ENCODE results near the gene GREB1. TPM values are rescaled to one million over a fixed set of nuclear protein-coding genes. Genes with fewer than 3 reads are reported as not detected.

Gene GREB1
- total RNA-seq, 1 experiment from 2014 or later, result 0.90 TPM

- H3K9me3 Mint-ChIP-seq (ENCODE audit: low read depth, unreplicated experiment), result no peaks in the 10 kb centered on the region
- H3K4me1 Mint-ChIP-seq (ENCODE audit: low read depth, unreplicated experiment), result no peaks in the 10 kb centered on the region
- no peak for TF ChIP-seq CTCF (IDR thresholded peaks at IDR 0.05; ENCODE audit: unreplicated experiment)
- no TSS peak for BruUV-seq (replicated peaks)
- H3K36me3 Mint-ChIP-seq (ENCODE audit: insufficient read depth, unreplicated experiment), result peaks cover 5% of the 10 kb centered on the region
- no peak overlapping the region for H3K4me3 Mint-ChIP-seq (ENCODE audit: low read depth, unreplicated experiment)
- DNase-seq, result no peak
- intact Hi-C loops (cut with micrococcal nuclease; ENCODE audit: unreplicated experiment), result no loop called here
- CTCF ChIA-PET, result no interaction called here
- peaks cover 36% of the 10 kb centered on the region for H3K27me3 Mint-ChIP-seq (ENCODE audit: unreplicated experiment)
- no peak overlapping the region for H3K27ac Mint-ChIP-seq (ENCODE audit: unreplicated experiment)
Observed at GRCh38 chr2:11596801-11597200, 63.0 kb downstream of the GREB1 start.

GRCh38 chr2:11597538-11598225 lies 63.8 kb downstream of the GREB1 start:
- no peak overlapping the region for H3K4me3 Mint-ChIP-seq (ENCODE audit: low read depth, unreplicated experiment)
- peaks cover 45% of the 10 kb centered on the region for H3K27me3 Mint-ChIP-seq (ENCODE audit: unreplicated experiment)
- BruUV-seq (replicated peaks), result no TSS peak
- DNase-seq, result no peak
- TF ChIP-seq CTCF (IDR thresholded peaks at IDR 0.05; ENCODE audit: unreplicated experiment), result no peak
- CTCF ChIA-PET, result interaction anchor here (1.2 kb wide), 1 partner anchor 15 kb away, joined by 4 read pairs; no protein-coding TSS in a partner anchor
- intact Hi-C loops (cut with micrococcal nuclease; ENCODE audit: unreplicated experiment), result no loop called here
- no peaks in the 10 kb centered on the region for H3K9me3 Mint-ChIP-seq (ENCODE audit: low read depth, unreplicated experiment)
- no peaks in the 10 kb centered on the region for H3K4me1 Mint-ChIP-seq (ENCODE audit: low read depth, unreplicated experiment)
- peaks cover 5% of the 10 kb centered on the region for H3K36me3 Mint-ChIP-seq (ENCODE audit: insufficient read depth, unreplicated experiment)
- H3K27ac Mint-ChIP-seq (ENCODE audit: unreplicated experiment), result no peak overlapping the region

- Mint-ChIP-seq H3K27ac (ENCODE audit: unreplicated experiment) (no peak overlapping the region), H3K4me3 (ENCODE audit: low read depth, unreplicated experiment) (no peak overlapping the region), H3K36me3 (ENCODE audit: insufficient read depth, unreplicated experiment) (peaks cover 5% of the 10 kb centered on the region), H3K27me3 (ENCODE audit: unreplicated experiment) (peaks cover 51% of the 10 kb centered on the region), H3K4me1 (ENCODE audit: low read depth, unreplicated experiment) (no peaks in the 10 kb centered on the region), H3K9me3 (ENCODE audit: low read depth, unreplicated experiment) (no peaks in the 10 kb centered on the region)
- CTCF ChIA-PET, result interaction anchor here (1.2 kb wide), 1 partner anchor 16 kb away, joined by 4 read pairs; no protein-coding TSS in a partner anchor
- TF ChIP-seq CTCF (IDR thresholded peaks at IDR 0.05; ENCODE audit: unreplicated experiment), result no peak
- BruUV-seq (replicated peaks), result no TSS peak
- intact Hi-C loops (cut with micrococcal nuclease; ENCODE audit: unreplicated experiment), result no loop called here
- DNase-seq, result no peak
Observed at GRCh38 chr2:11598228-11598731, 64.4 kb downstream of the GREB1 start.

- Mint-ChIP-seq H3K27ac (ENCODE audit: unreplicated experiment) (no peak overlapping the region), H3K4me1 (ENCODE audit: low read depth, unreplicated experiment) (no peaks in the 10 kb centered on the region), H3K27me3 (ENCODE audit: unreplicated experiment) (peaks cover 35% of the 10 kb centered on the region), H3K9me3 (ENCODE audit: low read depth, unreplicated experiment) (no peaks in the 10 kb centered on the region), H3K4me3 (ENCODE audit: low read depth, unreplicated experiment) (no peak overlapping the region), H3K36me3 (ENCODE audit: insufficient read depth, unreplicated experiment) (no peaks in the 10 kb centered on the region)
- intact Hi-C loops (cut with micrococcal nuclease; ENCODE audit: unreplicated experiment), result loop anchor here (10.0 kb wide), 1 partner anchor 1412 kb away; no protein-coding TSS in a partner anchor
- TF ChIP-seq CTCF (IDR thresholded peaks at IDR 0.05; ENCODE audit: unreplicated experiment), result no peak
- no TSS peak for BruUV-seq (replicated peaks)
- no peak for DNase-seq
- CTCF ChIA-PET, result interaction anchor here (1.1 kb wide), 2 partner anchors 9 to 24 kb away, joined by 3 to 5 read pairs; no protein-coding TSS in a partner anchor
Observed at GRCh38 chr2:11602563-11603204, 68.8 kb downstream of the GREB1 start.

Data from Calu3 (cell line).